Thoracic aorta (tissue), 2 donors: Measurements from ENCODE around the gene BACH2. TPM values are rescaled to one million over a fixed set of nuclear protein-coding genes. Genes with fewer than 3 reads are reported as not detected.

Source experiments
- ATAC-seq: fragments of 150-250 bp; one replicate; pipeline ENCODE4 v1.8.0; 2017; ENCODE audit warnings: low read depth; ENCODE audit not compliant: insufficient number of reproducible peaks, low FRiP score
- DNase-seq: peaks from one replicate; pipeline ENCODE4 v3.0.0-alpha.2; 2020; ENCODE audit warnings: low spot score
- H3K27ac ChIP-seq, 2 donors: fragments of 200-600 bp; sonication (generic); 1 replicate in 1 of 2; 2 replicates in 1 of 2; pipeline ENCODE4 v1.5.1; 2016; ENCODE audit warnings: mild to moderate bottlenecking in 2 of 2, moderate library complexity in 2 of 2
- H3K27me3 ChIP-seq: fragments of 200-600 bp; sonication (generic); replicated peaks from 2 replicates; pipeline ENCODE4 v1.6.0; 2016; ENCODE audit warnings: mild to moderate bottlenecking; ENCODE audit not compliant: insufficient read depth
- H3K36me3 ChIP-seq: fragments of 200-600 bp; sonication (generic); one replicate; pipeline ENCODE4 v1.5.1; 2016
- H3K4me1 ChIP-seq, 2 donors: fragments of 200-600 bp; sonication (generic); 1 replicate in 1 of 2; 2 replicates in 1 of 2; pipeline versions ENCODE4 v1.5.1 to v1.6.0; 2016; ENCODE audit warnings: low read depth in 2 of 2, mild to moderate bottlenecking in 1 of 2; ENCODE audit not compliant: control insufficient read depth in 1 of 2
- H3K4me3 ChIP-seq: fragments of 200-600 bp; sonication (generic); 2 replicates; pipeline ENCODE4 v1.5.1; 2016; ENCODE audit warnings: mild to moderate bottlenecking
- H3K9me3 ChIP-seq: fragments of 200-600 bp; sonication (generic); 2 replicates; pipeline ENCODE4 v1.5.1; 2016
- total RNA-seq, 2 donors: library from RNA; depleted of rRNA; stranded (reverse); fragments of >200 nt; gene quantifications; one replicate each; pipeline versions ENCODE4 v1.1.0 to v1.2.3, GENCODE V29; 2016
- TF ChIP-seq, protein P1 (sequence below): fragments of 200-600 bp; sonication (generic); IDR thresholded peaks from one replicate; pipeline ENCODE4 v1.5.1; 2019; ENCODE audit warnings: antibody characterized with exemption

BACH2 gene
- total RNA-seq, 2 donors from 2014 or later: 6.1 to 17.8 TPM

DNA sequence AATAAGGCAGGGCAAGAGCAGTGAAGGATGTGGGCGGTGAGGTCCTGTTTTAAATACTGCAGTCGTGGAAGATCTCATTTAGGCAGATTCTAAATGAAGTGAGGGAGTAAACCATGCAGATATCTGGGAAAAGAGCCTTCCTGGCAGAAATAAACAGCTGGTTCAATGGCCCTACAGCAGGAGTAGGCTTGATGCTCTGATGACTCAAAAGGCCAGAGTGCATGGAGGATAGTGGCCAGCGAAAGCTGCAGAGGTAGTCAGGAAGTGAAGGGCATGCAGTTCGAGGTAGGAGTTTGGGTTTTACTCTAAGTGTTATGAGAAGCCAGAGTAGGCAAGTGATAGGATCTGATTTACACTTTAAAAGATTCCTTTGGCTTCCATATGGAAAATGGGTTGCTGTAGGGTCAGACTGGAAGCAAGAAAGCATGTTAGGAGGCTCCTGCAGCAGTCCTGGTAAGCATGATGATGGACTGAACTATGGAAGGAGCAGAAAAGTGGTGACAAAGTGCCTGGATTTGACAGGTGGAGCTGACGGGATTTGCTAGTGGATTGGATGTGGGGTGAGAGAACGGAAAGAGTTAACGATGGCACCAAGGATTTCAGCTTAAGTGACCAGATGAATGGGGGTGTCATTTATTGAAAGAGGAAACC, 252.3 kb downstream of the BACH2 start:
- TF ChIP-seq, protein P1, sequence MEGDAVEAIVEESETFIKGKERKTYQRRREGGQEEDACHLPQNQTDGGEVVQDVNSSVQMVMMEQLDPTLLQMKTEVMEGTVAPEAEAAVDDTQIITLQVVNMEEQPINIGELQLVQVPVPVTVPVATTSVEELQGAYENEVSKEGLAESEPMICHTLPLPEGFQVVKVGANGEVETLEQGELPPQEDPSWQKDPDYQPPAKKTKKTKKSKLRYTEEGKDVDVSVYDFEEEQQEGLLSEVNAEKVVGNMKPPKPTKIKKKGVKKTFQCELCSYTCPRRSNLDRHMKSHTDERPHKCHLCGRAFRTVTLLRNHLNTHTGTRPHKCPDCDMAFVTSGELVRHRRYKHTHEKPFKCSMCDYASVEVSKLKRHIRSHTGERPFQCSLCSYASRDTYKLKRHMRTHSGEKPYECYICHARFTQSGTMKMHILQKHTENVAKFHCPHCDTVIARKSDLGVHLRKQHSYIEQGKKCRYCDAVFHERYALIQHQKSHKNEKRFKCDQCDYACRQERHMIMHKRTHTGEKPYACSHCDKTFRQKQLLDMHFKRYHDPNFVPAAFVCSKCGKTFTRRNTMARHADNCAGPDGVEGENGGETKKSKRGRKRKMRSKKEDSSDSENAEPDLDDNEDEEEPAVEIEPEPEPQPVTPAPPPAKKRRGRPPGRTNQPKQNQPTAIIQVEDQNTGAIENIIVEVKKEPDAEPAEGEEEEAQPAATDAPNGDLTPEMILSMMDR: no peak
- no peak overlapping the region for H3K4me3 ChIP-seq
- H3K27ac ChIP-seq: no peak overlapping the region
- no peaks in the 10 kb centered on the region for H3K4me1 ChIP-seq
- no peaks in the 10 kb centered on the region for H3K9me3 ChIP-seq
- H3K36me3 ChIP-seq: no peaks in the 10 kb centered on the region
- no peak for ATAC-seq
- H3K27me3 ChIP-seq: no peaks in the 10 kb centered on the region
- no peak for DNase-seq

DNA sequence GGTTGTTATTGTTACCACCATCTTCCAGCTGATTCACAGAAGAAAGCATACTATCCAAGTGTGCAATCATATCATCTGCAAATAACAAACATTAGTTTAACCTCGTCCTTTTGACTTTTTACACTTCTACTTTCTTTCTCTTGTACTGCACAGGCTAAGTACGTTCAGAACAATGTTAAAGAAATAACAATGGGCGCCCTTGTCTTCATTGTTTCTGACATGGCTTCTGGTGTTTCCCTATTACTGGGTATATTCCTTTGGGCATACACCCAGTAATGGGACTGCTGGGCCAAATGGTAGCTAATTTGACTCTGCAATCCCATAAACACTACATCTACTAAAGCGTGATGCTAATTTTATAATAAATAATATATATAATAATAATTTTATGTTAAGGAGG, 255.7 kb downstream of the BACH2 start:
- DNase-seq: no peak
- peaks cover 0 to 2% of the 10 kb centered on the region in 2 donors for H3K4me1 ChIP-seq
- H3K4me3 ChIP-seq: no peak overlapping the region
- H3K9me3 ChIP-seq: no peaks in the 10 kb centered on the region
- no peaks in the 10 kb centered on the region for H3K36me3 ChIP-seq
- H3K27ac ChIP-seq: no peak overlapping the region
- TF ChIP-seq, protein P1: no peak
- no peaks in the 10 kb centered on the region for H3K27me3 ChIP-seq
- no peak for ATAC-seq

DNA sequence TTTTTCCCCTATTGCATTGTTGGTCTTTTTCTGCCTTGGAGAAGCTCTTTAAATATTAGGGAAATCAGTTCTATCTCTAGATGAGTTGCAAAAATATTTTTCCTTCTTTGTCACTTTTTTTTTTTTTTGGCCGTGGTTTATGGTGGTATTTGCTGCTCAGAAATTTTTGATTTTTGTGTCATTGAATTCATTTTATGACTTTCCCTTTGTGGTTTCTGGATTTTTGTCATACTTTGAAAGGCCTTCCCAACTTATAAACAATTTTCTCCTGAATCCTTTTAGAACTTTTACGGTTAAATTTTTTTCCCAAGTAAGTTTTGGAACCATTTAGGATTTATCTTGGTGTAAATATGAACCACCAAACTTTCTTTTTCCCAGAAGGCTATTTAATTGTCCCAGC, 256.7 kb downstream of the BACH2 start:
- TF ChIP-seq, protein P1: no peak
- no peak overlapping the region for H3K27ac ChIP-seq
- no peak overlapping the region for H3K4me3 ChIP-seq
- H3K27me3 ChIP-seq: no peaks in the 10 kb centered on the region
- DNase-seq (no peak), ATAC-seq (no peak)
- no peaks in the 10 kb centered on the region for H3K9me3 ChIP-seq
- H3K4me1 ChIP-seq: peaks cover 0 to 12% of the 10 kb centered on the region in 2 donors
- H3K36me3 ChIP-seq: no peaks in the 10 kb centered on the region

DNA sequence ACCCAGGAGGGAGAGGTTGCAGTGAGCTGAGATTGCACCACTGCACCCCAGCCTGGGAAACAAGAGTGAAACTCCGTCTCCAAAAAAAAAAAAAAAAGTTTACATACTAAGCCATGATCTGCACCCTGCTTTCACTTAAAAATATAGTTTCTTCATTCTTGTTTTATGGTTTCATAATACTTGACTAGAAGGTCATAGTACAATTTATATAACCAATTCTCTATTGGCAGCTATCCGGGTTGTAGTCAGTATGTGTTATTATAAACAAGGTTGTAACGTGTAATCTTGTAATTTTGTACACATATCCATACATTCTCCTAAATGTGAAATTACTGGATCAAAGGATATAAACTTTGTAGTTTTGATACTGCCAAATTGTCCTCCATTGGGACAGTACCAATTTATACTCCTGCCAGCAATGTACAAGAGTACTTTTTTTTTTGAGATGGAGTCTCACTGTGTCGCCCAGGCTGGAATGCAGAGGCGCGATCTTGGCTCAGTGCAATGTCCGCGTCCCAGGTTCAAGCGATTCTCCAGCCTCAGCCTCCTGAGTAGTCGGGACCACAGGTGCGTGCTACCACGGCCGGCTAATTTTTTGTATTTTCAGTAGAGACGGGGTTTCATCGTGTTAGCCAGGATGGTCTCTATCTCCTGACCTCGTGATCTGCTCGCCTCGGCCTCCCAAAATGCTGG, 257.5 kb downstream of the BACH2 start:
- no peak for ATAC-seq
- Histone ChIP-seq H3K4me3 (no peak overlapping the region), H3K27me3 (no peaks in the 10 kb centered on the region), H3K9me3 (no peaks in the 10 kb centered on the region), H3K27ac (no peak overlapping the region), H3K4me1 (peaks cover 2 to 15% of the 10 kb centered on the region in 2 donors), H3K36me3 (no peaks in the 10 kb centered on the region)
- TF ChIP-seq, protein P1: no peak
- DNase-seq: no peak

DNA sequence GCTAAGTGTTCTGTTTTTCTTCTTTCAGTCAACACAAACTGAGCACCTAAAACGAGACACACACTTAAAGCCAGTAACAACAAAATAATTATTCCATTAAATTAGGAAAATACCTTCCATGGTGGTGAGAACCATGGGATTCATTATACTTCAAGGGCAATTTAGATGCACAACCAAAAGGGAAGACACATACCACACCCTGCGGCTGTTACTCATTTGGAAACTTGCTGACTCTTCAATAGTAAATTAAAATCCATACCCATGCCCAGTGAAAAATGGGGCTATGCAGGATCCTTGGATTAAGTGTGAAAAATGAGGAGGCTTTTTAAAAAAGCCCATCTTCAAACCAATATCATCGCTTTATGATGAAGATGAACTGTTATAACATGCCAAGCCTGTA, 259.7 kb downstream of the BACH2 start:
- TF ChIP-seq, protein P1: no peak
- no peak overlapping the region for H3K27ac ChIP-seq
- H3K27me3 ChIP-seq: no peaks in the 10 kb centered on the region
- no peak for ATAC-seq
- DNase-seq: no peak
- no peaks in the 10 kb centered on the region for H3K9me3 ChIP-seq
- peaks cover 2 to 15% of the 10 kb centered on the region in 2 donors for H3K4me1 ChIP-seq
- no peak overlapping the region for H3K4me3 ChIP-seq
- H3K36me3 ChIP-seq: no peaks in the 10 kb centered on the region
